AG09319 (cell line): Measurements from ENCODE around the gene ACIN1.

Experiments
- DNase-seq: peaks from one replicate; pipeline ENCODE4 v3.0.0-alpha.2; 2010; ENCODE audit warnings: low read depth; ENCODE audit errors: extremely low read depth
- CTCF ChIP-seq: IDR thresholded peaks from 2 replicates; pipeline ENCODE4 v1.5.1; 2011; ENCODE audit warnings: low read depth, mild to moderate bottlenecking, inconsistent platforms, low read length, moderate library complexity

Gene ACIN1

GRCh38 chr14:23090254-23090636 lies 4.7 kb downstream of the ACIN1 start:
- DNase-seq: no peak
- no peak for TF ChIP-seq CTCF

- no peak for DNase-seq
- TF ChIP-seq CTCF: no peak
Measured at GRCh38 chr14:23089498-23090253, 5.3 kb downstream of the ACIN1 start.

GRCh38 chr14:23086565-23086964 lies 8.4 kb downstream of the ACIN1 start:
- DNase-seq: no peak
- no peak for TF ChIP-seq CTCF

GRCh38 chr14:23085458-23085857 lies 9.5 kb downstream of the ACIN1 start:
- DNase-seq: no peak
- TF ChIP-seq CTCF: no peak

GRCh38 chr14:23080474-23080873 lies 14.5 kb downstream of the ACIN1 start:
- DNase-seq: no peak
- no peak for TF ChIP-seq CTCF

GRCh38 chr14:23079716-23080115 lies 15.2 kb downstream of the ACIN1 start:
- TF ChIP-seq CTCF: no peak
- DNase-seq: no peak

- TF ChIP-seq CTCF: no peak; the same call in 1 of the 2 replicates
- peak; percentile 87 for DNase-seq
Measured at GRCh38 chr14:23078692-23079116, 16.2 kb downstream of the ACIN1 start.
